CD4-positive, alpha-beta T cell treated with Interleukin-21 for 1 hour (primary cell): ENCODE data around the gene EZH1.
"Not testable (repeated sequence)": the region's sequence is repeated elsewhere in the genome, so short reads cannot be mapped to it uniquely, and the experiment has no call there.

Experiments
- DNase-seq: peaks from one replicate; pipeline ENCODE4 v3.0.0-alpha.2; 2020

EZH1 gene

DNA sequence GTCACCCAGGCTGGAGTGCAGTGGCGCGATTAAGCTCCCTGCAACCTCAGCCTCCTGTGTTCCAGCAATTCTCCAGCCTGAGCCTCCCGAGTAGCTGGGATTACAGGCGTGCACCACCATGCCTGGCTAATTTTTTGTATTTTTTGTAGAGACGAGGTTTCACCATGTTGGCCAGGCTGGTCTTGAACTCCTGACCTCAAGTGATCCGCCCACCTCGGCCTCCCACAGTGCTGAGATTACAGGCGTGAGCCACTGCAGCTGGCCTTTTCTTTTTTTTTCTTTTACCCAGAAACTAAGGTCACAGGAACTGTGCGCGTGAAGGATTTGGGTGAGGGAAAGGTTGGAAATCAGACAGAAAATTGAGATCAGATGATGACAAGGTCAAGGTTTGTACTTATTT is 25.1 kb upstream of the EZH1 start:
- DNase-seq, result not testable (repeated sequence)

DNA sequence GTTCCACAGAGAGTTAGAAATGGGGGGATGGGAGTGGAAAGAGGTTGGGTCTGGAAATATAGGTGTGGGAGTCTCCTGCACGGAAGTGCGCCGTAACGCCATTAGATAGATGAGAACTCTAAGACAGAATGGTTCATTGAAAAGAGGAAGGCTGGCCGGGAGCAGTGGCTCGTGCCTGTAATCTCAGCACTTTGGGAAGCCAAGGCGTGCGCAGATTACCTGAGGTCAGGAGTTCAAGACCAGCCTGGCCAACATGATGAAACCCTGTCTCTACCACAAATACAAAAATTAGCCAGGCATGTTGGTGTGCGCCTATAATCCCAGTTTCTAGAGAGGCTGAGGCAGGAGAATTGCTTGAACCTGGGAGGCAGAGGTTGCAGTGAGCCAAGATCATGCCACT is 23.2 kb upstream of the EZH1 start:
- not testable (repeated sequence) for DNase-seq

DNA sequence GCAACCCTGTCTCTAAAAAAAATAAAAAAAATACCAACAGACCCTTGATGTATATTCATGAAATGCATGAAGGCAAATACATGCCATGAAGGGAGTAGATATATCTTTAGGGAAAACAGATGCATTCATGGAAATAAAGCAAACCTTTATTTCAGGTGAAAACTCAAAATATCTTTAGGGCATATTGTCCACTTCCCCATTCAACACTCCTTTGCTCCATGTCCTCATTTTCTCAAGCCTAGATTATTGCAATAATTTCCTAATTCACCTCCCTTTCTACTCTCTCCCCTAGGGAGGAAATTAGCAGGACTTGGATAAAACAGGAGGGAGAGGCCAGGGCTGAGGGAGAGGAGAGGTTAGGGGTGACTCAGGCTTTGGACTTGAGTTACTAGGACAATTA is 22.7 kb upstream of the EZH1 start:
- no peak for DNase-seq

DNA sequence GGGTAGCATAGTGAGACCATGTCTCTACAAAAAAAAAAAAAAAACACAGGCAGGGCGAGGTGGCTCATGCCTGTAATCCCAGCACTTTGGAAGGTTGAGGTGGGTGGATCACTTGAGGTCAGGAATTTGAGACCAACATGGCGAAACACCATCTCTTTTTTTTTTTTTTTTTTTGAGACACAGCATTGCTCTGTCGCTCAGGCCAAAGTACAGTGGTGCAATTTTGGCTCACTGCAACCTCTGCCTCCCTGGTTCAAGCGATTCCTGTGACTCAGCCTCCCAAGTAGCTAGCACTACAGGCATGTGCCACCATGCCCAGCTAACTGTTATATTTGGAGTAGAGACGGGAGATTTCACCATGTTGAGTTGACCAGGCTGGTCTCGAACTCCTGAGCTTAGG is 21.3 kb upstream of the EZH1 start:
- DNase-seq, result no peak

DNA sequence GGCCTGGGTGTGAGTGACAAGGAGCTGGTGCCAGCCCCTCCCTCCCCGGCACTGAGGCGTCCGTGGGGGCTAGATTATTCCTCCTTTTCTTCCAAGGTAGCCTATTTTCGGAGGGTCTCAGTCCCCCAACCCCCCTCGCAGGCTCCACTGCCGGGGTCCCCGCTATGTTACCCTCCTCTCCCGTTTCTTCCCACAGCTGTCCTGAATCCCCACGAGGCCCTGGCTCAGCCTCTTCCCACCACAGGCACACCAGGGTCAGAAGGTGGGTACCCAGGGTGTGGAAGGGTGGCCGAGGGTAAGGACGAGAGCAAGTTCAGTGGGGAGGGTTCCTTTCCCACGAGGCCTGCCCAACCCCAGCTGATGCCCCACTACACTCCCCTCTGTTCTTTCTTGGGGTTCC is 16.8 kb upstream of the EZH1 start:
- no peak for DNase-seq

DNA sequence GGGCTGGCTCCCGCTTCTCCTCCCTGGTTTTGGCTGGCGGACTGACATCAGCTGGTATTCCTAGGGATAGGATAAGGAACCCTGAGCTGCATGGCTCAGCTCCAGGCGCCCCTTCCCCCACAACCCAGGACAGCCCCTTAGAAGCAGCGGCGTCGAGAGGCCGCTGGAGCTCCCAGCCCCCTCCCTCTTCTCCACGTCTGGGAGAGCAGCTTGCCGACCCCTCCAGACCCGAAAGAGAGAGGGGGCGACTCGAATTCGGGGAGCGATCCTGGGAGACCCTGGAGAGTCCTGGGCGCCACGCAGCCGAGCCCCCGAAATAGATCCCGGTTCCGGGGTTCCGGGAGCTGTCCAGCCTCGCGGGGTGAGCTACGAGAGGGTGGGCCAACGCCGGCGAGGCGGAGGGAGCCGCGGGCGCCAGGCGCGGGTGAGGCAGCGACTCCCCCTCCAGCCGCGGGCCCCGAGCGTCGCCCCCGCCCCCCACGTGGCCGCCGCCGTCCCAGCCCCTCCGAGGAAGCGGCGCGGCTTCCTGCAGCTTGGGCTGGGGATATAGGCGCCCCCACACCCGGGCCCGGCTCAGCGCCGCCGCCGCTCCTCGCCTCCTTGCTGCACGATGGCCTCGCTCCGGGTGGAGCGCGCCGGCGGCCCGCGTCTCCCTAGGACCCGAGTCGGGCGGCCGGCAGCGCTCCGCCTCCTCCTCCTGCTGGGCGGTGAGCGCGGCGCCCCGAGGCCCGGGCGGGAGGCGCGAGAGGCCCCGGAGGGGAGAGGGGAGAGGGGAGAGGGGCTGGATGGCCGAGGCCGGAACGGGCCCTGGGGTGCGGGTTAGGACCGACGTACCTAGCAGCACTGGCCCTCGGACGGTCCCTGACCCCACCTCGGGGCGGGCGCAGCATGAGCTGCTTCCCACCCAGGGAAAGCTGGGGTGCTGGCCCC is 16.1 kb upstream of the EZH1 start, which contains the start of gene RAMP2:
TSS of gene RAMP2 (plus strand) at position 576 of the 930 bp plus-strand sequence. CDS start at position 611, 35 bp downstream.
- peak; percentile 7 for DNase-seq

DNA sequence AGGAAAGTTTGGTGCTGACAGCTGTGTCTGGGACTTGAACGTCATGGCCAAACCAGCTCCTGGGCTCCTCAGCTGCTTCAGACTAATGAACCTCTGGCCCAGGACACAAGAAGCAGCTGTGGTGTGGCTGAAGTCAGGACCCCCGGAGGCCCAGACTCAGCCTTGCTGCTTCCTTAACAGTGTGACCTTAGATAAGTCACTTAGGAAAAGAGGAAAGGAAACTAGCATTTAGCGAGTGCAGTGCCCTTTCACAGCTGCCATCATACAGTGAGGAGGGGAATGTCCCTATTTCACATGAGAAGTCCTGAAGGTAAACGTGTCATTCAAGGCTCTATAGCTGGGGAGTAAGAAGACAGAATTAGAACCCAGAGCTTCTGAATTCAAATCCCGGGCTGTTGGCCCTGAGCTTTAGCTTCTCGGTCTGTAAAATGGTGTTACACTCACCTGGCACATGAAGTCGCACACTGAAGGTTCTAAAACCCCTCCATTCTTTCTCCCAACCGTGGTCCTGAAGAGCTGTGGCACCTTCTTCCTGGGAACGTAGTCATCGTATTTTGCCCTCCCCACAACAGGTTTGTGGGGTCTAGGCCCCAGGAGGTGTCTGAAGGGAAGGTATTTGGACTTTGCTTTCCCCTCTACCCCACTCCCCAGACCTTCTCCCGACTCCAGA is 15.3 kb upstream of the EZH1 start:
- no peak for DNase-seq

DNA sequence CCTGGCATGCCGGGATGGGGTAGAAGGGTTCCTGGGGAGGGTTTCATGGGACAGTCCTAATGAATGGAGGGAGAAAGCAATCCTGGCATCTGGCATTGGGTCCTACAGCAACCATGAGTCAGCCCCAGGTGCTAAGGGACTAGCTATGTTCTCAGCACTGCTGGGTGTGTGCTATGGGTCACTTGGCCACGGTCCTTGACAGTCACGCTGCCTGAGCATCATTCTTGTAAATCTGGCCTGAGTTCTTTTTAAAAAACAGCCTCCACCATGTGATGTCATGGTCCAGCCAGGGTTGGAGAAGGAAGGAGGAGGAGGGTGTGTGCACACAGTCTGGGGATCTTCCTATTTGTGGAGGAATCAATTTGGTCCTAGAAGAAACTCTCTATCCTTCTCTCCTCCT is 9.9 kb upstream of the EZH1 start:
- DNase-seq, result no peak

DNA sequence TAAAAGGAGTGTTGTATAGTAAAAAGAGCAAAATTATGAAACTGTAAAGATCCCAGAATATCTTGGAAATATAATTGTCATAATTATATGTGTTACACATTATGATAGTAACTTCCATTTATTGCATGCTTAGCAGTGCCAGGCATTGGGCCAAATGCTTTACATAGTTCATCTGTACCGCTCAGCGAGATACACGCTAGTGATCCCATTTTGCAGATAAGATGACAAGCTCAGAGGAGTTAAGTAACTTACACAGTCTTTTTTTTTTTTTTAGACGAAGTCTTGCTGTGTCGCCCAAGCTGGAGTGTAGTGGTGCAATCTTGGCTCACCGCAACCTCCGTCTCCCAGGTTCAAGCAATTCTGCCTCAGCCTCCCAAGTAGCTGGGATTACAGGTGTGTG is 6.8 kb upstream of the EZH1 start:
- DNase-seq, result no peak

DNA sequence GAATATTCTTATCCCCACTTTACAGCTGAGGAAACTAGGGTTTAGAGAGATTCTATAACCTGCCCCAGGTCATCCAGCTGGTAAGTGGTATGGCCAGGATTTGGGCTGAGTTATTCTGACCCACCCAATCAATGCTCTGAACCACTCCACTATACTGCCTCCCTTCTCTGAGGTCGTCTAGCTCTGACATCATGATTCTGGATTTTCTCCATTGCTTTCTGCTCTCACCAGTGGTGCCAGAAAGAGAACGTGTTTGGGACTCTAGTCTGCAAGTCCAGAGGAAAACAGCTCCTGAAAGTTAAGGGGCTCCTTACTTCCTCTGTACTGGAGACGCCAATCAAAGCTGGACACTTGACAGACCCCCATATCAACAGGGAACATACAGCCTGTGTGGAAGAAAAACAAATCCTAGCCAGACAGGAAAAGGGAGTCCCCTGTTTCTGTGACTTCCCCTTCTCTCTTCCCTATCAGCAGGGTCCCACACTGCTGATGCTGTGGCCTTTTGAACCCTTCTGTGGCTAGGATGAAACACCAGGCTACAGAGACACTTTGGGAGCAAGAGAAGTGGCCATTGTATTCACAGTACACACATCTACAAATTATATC is 6.0 kb upstream of the EZH1 start:
- no peak for DNase-seq

DNA sequence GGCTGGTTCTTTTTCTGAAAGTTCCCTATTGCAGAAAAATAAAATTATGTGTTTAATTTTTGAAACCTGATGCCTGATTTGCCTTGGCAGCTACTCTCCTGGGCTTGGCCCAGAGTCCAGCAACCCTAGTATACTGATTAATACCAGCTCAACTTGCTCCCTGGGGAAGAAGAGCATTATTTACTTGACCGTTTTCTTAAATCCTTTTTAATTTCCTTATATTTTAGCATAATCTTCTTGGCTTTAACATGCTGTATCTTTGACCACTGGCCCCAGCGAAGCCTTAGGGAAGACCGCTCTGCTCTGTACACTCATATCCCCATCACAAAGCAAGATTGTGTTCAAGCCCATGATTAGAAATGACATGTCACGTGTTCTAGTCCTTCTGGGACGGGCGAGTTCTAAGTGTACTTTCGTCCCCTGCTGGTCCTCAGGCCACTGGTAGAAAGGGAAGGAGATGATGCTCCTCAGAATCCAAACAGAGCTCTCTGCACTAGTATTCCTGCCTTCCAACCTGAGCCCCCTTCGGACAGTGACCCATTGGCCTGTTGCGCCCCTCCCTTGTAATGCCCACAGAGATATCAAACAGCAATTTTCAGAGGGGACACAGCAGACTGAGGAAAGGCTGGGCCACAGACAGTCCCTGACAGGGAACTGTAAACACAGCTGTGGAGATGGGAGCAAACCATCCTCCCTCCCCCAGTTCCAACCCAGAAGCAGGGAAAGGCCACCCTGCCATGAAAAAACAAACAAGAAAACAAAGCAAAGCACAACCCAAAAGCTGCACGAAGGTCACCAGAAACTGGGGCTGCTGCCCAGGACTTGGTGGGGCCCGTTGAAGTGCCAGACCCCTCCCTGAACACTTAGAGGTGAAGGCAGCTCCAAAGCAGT is 4.3 kb upstream of the EZH1 start:
- no peak for DNase-seq

DNA sequence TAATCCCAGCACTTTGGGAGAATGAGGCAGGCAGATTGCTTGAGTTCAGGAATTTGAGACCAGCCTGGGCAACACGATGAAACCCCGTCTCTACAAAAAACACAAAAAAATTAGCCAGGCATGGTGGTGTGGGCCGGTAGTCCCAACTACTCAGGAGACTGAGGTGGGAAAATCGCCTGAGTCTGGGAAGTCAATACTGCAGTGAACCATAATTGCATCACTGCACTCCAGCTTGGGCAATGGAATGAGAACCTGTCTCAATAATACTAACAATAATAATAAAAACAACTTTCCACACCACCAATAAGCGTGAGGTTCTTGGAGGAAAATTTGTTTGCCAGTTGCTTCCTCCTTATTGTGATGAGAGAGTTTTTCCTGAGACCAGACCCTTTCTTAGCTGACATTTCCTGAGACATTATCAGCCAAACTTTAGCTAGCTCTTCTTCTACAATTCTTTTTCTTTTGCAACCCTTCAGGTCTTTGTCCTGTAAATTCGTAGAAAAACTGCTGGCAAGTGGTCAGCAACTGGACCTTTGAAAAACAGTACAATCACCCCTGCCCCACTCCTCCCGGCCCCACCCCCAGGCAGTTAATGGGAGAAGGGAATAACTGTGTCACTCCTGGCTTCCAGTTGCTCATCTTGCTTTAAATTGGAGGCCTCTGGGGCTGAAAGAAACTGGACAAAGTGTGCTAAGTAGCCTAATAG is 3.5 kb upstream of the EZH1 start:
- no peak for DNase-seq

DNA sequence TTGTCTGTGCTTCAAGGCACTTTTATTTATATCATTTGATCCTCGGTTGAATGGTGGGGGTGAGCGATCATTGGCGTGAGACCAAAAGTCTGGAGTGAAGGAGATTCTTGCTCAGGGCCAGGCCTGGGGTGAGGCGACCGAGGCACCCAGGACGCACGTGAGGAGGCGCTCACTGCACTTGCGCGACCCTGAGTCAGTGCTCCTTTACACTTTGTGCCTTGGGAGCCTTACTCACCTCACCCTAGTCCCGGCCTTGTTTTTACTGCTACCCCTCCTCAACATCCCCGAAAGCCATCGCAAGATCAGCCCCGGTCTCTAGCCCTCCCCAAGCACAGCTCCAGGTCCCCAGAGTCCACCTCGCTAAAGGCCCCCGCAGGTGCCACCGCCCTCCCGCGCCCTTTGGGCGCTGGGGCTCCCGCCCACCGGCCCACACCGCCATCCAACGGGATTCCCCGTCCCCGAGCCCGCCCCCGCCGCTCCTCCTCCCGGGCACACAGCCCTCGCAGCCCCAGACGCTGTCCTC is 496 bp downstream of the EZH1 start:
- peak; percentile 69 for DNase-seq

DNA sequence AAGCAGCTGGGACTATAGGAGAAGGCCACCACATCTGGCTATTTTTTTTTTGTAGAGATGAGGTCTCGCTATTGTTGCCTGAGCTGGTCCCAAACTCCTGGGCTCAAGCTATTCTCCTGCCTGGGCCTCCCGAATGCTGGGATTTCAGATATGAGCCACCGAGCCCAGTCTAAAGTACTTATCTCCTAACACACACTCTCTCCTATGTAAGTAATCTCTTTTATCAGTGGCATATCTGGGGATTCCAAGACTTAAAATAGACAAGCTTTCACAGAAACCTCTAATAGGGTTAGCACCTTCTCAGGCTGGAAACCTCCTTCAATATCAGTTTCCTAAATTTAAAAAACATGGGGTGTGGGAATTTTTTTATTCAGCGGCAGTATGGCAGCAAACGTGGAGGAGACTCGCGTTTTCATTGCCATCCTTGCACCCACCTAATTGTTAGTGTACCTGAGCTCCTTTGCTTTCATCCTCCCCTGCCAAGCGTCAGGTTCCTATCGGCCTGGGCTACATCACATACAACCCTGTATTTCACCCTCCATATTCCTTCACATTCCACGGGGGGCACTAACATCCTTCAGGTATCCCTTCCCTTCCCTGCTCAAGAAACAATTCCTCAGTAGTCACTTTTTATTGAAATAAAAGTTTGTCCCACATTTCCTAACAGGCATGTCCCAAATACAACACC is 1.1 kb downstream of the EZH1 start:
- no peak for DNase-seq

DNA sequence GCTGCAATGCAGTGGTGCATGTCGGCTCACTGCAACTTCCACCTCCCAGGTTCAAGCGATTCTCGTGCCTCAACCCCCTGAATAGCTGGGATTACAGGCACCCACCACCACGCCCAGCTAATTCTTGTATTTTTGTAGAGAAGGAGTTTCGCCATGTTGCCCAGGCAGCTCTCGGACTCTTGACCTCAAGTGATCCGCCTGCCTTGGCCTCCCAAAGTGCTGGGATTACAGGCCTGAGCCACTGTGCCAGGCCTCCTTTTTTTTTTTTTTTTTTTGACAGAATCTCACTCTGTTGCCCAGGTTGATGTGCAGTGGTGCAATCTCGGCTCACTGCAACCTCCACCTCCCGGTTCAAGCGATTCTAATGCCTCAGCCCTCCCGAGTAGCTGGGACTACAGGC is 1.9 kb downstream of the EZH1 start:
- not testable (repeated sequence) for DNase-seq

DNA sequence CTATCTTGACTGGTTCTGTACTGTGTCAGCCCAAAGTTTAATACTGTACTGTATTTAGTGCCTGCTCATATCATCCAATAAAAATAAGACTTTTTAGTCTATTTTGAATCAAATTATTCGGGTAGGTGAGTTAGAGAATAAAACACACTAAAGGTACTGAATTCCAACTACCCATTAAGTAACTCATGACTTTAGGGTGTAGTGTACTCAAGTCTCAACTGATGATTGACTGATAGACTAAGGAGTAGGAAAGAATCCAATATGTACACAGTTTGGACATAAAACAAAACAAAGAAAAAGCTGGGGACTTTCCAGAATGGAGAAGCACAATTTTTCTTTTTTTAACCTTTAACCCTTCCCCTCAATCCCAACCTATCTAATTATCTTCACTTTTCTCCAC is 4.1 kb downstream of the EZH1 start:
- DNase-seq, result no peak

DNA sequence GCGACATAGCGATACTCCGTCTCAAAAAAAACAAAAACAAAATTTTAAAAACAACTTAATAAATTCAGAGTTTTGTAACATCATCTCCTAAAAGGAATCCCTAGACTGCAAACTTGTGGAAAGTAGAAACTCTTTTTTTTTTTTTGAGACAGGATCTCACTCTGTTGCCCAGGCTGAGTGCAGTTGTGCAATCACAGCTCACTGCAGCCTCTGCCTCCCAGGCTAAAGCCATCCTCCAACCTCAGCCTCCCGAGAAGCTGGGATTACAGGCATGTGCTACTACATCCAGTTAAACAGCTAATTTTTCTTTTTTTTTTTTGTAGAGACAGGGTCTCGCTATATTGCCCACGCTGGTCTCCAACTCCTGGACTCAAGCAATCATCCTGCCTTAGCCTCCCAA is 19.7 kb downstream of the EZH1 start:
- no peak for DNase-seq

DNA sequence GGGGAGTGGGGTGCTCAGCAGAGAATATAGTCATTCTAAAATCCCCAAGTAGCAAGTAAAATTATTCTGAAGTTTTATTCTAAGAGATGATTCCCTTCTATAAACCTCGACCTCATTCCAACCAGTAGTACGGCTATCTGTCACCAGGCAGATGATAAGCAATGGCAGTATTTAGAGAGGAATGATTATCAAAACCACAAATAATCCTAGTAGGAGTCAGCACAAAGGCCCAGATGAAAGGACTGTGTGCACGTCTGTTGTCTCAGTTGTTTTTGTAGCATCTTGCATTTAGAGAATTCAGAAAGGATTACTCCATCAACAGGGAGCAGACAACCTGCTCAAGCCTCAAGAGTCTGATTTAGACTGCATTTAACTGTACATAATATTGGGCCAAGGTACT is 21.2 kb downstream of the EZH1 start:
- DNase-seq, result no peak

DNA sequence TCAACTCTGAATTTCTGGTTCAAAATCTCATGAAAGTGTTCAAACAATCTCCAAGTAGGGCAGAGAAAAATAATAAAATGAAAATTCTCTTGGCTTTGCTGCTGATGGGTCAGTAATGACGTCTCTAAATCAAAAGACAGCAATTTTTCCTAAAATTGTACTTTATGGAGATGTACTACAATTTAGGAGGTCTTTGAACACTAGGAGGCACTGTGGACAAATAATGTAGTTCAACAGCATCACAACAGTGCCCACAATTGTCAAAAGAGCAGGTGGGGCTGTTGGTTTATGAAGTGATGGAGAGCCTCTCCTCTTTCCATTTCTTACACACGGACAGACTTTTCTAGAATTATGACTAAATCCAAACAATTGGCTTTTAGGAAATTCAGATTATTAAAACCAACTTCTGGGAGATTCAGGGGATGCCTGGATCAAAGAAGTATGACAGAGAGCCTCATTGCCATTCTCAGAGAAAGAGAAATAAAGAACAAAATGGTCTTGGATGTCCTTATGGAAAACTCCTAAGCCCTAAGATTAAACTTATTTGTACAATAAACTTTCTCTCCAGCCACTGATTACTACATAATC is 23.8 kb downstream of the EZH1 start:
- peak; percentile 76 for DNase-seq

DNA sequence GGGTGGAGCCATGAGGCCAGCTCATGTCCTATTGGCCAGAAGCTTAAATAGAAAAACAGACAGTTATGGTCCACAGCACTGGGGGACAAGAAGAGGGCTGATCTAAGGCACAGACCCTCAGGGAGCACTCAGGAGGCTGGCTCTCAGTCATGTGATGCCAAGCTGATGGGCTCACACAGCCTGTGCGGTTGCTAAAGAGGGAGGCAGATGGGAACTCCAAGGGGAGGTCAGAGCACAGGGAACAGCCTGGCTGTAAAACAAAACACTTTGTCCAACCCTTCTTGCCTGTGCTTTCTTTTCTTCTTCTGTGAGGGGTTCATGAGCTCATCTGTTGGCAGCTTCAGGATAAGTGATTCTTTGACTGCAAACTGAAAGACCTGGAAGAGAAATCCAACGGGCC is 35.3 kb downstream of the EZH1 start:
- no peak for DNase-seq

DNA sequence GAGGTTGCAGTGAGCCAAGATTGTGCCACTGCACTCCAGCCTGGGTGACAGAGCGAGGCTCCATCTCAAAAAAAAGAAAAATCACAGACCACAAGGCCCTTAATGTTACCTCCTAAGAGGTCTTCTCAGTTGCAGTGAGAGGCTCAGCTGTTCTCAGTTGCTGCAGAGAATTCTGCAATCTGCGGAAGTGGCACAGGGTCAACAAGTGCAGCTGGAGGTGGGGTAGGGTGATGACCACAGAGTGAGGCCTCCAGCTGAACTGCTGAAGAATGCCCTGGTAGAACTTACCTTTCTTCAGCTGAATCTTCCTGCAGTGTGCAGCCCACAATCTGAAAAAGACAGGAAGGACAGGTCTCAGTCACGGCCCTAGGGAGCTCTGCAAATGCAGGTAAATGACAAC is 36.3 kb downstream of the EZH1 start:
- no peak for DNase-seq
